HG03196 (cell line): ENCODE data around the gene OGA.

ENCODE experiments used
- ATAC-seq: cut with Tn5 transposase; IDR thresholded peaks from one replicate; pipeline ENCODE4 v1.9.1; 2021; ENCODE audit not compliant: unreplicated experiment

OGA gene

GRCh38 chr10:101837748-101838147 lies 19.5 kb upstream of the OGA start:
- ATAC-seq, result no peak

- no peak for ATAC-seq
Observed at GRCh38 chr10:101835362-101835761, 17.1 kb upstream of the OGA start.

DNA sequence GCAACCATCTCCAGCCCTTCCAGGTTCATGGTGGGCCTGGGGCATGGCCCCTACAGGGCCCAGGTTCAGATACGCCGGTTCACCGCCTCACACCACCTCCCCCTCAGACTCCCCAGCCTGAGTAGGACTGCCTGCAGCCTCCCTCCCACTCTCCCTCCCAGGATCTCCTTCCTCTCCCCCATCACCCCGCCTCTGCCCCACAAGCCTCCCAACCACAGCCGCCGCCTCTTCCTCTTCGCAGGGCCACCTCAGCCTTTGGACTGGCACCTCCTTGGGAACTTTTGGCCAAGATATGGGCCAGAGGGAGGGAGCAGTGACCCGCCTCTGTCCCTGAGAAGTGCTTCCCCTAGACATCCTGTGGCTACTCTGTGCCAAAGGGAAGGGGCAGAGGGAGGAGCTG lies 16.1 kb upstream of the OGA start:
- ATAC-seq, result no peak

- ATAC-seq, result no peak
Observed at GRCh38 chr10:101833466-101833865, 15.2 kb upstream of the OGA start.

- ATAC-seq, result no peak
Observed at GRCh38 chr10:101832325-101832771, 14.1 kb upstream of the OGA start.

DNA sequence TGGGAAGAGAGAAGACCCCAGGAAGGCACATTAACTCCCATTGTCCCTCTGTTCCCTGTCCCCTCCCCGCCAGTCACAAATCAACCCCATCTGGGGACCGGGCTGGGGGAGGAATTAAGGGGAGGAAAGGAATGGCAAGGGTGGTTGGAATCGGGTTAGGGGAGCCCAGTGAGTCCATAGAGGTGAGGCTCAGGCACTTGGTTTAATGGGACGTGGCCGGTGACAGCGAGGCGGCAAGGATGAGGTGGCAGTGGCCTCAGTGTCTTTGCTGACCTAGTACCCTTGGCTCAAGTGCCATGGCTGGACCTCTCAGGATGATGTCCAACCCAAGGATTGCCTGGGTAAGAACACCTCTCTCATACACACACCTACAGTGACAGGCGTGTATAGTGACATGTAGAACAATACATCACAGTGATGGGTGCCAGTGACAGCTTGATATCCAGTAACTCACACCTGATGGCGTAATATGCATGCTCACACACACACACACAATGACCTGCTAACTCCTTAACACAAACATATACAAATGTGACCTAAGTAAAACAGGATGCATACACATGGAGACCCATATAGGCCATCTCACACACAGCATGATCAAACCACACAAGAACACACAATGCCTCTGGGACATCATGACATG lies 13.0 kb upstream of the OGA start:
- no peak for ATAC-seq

DNA sequence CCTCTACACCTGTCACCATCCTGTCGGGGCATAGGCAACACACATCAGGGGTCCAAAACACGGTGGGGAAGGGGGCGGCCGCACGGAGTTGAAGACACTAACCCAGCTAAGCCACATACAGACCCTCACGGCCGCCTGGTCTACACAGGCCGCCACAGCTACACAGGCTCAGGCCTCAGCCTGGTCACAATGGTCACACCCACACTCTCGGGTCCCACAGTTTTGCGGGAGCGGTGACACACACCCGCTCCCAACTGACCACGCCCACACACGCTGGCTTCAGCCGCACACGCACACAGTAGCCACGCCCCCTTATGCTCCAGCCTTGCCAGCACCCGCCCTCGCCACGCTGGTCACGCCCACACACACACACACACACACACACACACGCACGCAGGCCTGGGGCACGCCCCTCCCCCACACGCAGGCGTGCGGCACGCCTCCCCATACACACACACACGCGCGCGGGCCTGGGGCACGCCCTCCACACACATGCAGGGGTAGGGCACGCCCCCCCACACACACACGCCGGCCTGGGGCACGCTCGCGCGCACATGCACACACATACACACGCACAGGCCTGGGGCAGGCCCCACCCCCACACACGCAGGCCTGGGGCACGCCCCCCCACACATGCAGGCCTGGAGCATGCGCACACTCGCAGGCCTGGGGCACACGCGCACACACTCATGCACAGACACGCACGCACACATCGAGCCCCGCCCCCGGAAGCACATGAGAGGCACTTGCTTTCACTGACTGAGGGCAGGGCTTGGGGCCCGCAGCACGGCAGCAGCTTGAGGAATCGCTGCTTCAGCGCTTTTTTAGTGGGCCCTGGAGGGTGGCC lies 12.3 kb upstream of the OGA start:
- ATAC-seq, result peak; percentile 51

GRCh38 chr10:101829561-101830315 lies 11.5 kb upstream of the OGA start:
- peak; percentile 1 for ATAC-seq

DNA sequence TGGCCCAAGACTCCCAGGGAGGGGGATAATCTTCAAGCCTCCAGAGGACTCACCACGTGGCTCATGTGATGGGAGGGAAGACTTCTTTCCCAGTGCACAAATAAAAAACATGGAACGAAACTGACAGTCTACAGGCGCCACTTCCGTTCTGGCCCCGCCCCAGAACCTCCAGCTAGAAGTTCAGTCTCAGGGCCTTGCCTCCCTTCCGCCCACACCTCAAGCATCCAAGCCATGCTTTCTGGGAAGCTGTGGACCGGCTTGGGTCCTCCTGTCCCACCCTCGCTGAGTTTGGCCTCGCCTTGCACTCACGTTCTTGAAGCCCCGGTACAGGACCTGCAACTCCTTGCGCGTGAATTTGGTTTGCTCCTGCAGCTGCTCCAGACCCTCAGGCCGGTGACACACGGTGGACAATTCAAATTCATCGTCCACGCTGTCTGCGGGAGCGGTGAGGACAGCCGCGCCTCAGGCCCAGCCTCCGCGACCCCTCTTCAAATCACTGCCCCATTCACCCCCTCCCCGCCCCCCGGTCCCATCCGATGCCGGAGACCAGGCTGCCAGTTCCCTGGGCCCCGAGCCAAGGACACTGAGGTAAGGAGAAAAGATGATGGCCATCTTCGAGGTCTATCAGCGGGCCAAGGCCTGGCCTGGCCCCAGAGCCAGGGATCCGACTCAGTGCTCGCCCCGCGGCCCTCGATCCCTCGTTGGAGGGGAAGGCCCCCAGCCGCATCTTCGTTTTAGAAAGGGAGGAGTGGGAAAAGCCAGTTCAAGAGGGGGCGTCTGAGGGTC lies 10.7 kb upstream of the OGA start:
- ATAC-seq, result no peak

- ATAC-seq, result no peak
Observed at GRCh38 chr10:101827919-101828600, 9.8 kb upstream of the OGA start.

DNA sequence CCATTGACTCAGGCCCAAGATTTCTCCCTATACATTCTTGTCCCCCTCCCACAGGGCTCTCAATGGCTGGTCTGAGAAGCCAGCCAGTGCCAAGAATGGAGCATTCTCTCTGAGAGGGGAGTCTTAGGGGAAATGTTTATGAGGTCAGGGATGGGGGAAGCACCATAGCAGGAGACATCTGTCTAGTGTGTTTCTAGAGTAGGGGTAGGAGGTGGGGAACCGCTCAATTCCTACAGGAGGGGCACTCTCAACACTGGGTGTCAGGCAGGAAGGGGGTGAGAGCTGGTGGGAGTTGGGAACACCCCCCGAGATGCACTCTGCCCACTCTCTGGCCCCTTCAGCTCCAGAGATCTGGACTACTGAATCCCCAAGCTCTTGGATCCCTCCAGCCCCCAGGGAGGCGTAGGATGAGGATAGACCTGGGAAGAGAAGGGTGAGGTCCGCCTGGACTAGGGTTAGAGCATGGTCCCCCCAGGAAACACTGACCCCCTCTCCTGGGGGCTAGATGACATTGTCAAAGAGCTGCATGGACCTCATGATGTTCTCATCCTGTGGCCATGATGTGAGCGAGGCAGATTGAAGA lies 8.7 kb upstream of the OGA start:
- no peak for ATAC-seq

GRCh38 chr10:101824736-101825135 lies 6.5 kb upstream of the OGA start:
- ATAC-seq, result no peak

DNA sequence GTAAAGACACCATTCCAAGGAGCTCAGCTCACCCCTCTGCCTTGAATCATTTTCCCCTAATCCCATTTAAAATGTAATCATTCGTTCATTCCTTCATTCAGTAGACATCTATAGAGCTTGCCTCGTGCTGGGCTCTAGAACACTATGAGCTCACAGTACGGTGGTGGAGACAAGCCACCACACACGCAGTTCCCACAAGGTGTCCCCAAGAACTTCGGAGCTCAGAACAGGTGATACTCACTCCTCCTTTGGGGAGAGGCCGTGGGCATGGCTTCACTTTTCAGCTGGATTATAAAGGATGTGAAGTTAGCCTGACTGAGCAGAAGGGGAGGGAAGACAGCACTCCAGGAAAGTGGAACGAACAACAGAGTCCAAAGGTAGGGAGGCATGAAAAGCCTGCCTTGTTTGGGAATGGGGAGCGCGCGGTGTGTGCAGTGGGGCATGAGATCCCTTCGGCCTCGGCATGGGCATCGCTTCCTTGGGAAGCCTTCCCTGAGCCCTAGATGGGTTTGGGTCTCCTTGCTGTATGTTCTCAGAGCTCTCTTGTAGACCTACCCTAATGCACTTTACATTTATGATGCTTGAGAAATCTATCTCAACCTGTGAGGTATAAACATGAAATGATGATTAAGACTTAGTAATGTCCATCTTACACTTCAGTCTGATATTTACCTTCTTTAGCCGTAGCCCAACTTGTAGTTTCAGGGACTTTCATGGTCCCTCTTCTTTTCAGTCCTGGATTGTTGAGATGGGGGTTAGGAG lies 809 bp upstream of the OGA start:
- ATAC-seq, result peak; percentile 7

DNA sequence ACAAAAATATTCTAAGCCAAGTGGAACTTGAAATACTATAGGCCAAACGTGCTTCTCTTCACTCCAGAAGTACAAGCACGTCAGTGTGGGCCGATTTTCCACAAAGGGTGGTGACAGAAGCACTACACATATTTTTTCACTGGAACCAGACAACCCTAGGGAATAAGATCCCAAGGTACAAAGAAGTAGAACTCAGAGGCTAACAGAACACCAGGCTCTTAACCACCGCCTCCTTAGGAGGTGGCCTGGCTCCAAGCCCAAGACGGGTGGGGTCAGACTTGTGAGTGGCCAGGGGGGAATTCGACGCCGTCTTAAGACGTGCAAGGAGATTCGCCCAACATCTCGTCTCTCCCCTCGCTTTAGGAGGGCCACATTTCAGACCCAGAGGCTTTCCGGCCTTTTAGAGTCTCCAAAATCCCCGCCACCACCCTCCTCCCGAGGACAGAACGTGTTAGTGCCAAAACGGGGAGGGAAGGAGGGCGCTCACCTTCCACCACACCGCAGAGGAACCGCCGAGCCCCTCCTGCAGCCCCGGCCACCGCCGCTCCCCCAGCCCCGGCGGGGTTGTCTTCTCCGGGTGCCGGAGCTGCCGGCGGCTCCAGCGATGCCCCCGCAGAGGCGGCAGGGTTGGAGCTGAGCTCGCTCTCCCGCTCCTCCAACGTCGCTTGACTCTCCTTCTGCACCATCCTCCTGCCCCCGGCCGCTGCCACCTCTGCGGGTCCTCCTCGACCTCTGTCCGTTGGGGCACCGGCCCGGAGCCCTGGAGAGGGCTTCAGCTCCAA lies 716 bp downstream of the OGA start:
- peak; percentile 7 for ATAC-seq

DNA sequence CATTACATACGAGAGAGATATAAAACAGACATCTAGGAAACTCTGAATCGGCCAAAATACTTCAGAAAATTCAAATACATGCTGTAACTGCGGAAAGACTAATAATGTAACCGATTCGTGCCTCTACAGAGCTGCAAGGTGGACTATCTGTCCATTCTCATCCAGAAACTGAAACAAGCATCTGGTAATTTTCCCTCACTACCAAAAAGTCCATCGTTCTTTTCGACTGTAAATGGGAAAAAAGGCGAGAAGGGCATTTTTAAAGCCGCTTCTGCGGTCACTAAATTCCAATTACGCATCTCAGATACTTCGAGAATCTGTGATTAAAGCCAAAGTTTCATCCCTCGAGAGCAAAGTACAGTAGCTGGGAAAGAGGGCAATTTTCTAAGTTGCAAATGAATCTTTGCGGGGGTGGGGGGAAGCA lies 1.3 kb downstream of the OGA start:
- ATAC-seq, result no peak

DNA sequence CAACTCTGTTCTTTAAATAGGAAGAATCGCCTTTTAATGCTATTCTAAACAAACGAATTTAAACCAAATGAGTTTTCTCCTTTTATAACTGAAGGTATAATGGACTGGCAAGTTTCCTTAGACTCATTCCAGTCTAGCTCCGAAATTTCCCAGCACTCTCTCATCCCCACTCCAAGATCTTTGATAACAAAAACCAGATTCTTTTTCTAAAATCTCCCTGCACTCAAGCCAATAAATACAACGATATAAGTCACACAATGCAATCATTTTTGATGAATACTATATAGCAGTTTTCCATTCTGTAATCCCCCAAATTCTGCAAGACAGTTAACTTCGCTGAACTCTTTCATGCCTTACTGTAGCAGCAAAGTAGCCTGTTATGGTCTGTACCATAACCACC lies 1.9 kb downstream of the OGA start:
- no peak for ATAC-seq

DNA sequence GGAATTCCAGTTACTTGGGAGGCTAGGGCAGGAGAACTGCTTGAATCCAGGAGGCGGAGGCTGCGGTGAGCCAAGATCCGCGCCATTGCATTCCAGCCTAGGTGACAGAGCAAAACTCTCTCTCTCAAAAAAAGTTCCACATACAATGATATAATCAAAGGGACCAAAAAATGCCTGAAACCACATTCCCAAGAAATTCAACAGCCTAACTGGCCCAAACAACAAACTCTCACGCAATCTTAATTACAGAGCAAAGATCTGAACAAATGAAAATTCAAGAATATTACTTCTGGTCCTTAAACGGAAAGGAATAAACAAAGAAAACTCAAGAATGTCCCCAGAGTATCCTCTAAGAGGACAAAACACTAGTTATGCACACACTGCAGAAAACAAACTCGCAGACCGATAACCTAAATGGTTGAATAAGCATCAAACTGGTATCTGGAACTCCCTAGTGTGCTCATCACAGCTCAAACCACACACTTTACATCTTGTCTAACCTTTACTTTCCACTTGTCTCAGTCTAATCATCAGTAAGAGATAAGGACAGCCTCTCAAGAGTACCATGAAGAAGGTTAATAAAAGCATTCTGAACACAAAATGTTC lies 3.7 kb downstream of the OGA start:
- no peak for ATAC-seq

DNA sequence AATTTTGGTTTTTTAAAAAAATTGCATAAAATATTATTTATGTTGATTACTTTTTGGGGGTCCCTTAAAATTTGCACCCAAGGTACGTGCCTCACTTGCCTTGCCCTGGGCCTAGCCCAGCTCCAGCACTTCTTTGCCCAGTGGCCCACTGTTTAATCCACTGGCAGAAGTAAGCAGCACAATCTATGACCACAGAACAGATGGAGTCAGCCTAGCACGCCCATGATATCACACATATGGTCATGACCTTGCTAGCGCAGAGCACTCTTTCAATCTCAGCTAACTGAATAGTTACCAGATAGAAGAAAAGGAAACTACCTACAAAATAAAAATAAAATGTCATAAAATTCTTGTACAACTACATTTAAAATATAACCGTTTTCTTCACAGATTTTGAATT lies 5.6 kb downstream of the OGA start:
- ATAC-seq, result no peak
